K562 (cell line): ENCODE results near the gene SAMD15. TPM values are rescaled to one million over a fixed set of nuclear protein-coding genes. Genes with fewer than 3 reads are reported as not detected.

Experiments
- AFF4 ChIP-seq: sonication (generic); formaldehyde crosslinking; IDR thresholded peaks from 2 replicates; pipeline ENCODE4 v1.8.0; 2023; ENCODE audit warnings: mild to moderate bottlenecking, missing genetic modification reagents
- BCOR ChIP-seq: fragments of 450-650 bp; IDR thresholded peaks from 2 replicates; pipeline ENCODE4 v1.6.1; 2016
- BMI1 ChIP-seq: fragments of 150-350 bp; IDR thresholded peaks from 2 replicates; pipeline ENCODE4 v1.6.1; 2014; ENCODE audit warnings: low read length
- CAMTA2 ChIP-seq: fragments of 250-450 bp; sonication (Bioruptor Pico); conservative IDR thresholded peaks from 2 replicates; pipeline ENCODE4 v1.5.1; 2022
- CREB1 ChIP-seq, 2 experiments: sonication (generic) in 1 of 2; formaldehyde crosslinking in 1 of 2; IDR thresholded peaks; 2 replicates each; pipeline versions ENCODE4 v1.6.1 to v1.8.0; 2012 to 2022; ENCODE audit warnings: inconsistent platforms in 1 of 2, mild to moderate bottlenecking in 1 of 2, missing genetic modification reagents in 1 of 2, moderate library complexity in 1 of 2
- CREBBP ChIP-seq: IDR thresholded peaks from one replicate; pipeline ENCODE4 v1.6.1; 2012; ENCODE audit warnings: low read depth, mild to moderate bottlenecking, control low read depth, inconsistent platforms, low read length
- ERF ChIP-seq: fragments of 450-650 bp; formaldehyde crosslinking; IDR thresholded peaks from 2 replicates; pipeline ENCODE4 v1.4.0; 2020; ENCODE audit warnings: mild to moderate bottlenecking, mixed read lengths
- ESRRA ChIP-seq: fragments of 450-650 bp; IDR thresholded peaks from 2 replicates; pipeline ENCODE4 v1.6.1; 2014; ENCODE audit warnings: low read depth, mild to moderate bottlenecking, moderate library complexity, borderline replicate concordance
- HEY1 ChIP-seq: fragments of 250-450 bp; sonication (Bioruptor Pico); IDR thresholded peaks from 2 replicates; pipeline ENCODE4 v1.5.0; 2020; ENCODE audit warnings: mild to moderate bottlenecking, moderate library complexity, borderline replicate concordance
- L3MBTL2 ChIP-seq: fragments of 450-650 bp; IDR thresholded peaks from 2 replicates; pipeline ENCODE4 v1.6.1; 2016; ENCODE audit warnings: mild to moderate bottlenecking, moderate library complexity
- RBBP5 ChIP-seq: fragments of 200-600 bp; sonication (generic); IDR thresholded peaks from 2 replicates; pipeline ENCODE4 v1.6.1; 2012; ENCODE audit warnings: borderline replicate concordance, mild to moderate bottlenecking, low read length, control low read depth, inconsistent platforms; ENCODE audit not compliant: insufficient read depth, poor library complexity, severe bottlenecking
- SAFB2 ChIP-seq: fragments of 200-400 bp; formaldehyde crosslinking; IDR thresholded peaks from 2 replicates; pipeline ENCODE4 v1.6.1; 2018; ENCODE audit warnings: borderline replicate concordance, low read length, low read depth, moderate library complexity; ENCODE audit not compliant: severe bottlenecking
- SMARCA4 ChIP-seq: fragments of 450-650 bp; IDR thresholded peaks from 2 replicates; pipeline ENCODE4 v1.6.1; 2016
- TCFL5 ChIP-seq: fragments of 250-450 bp; sonication (Bioruptor Pico); conservative IDR thresholded peaks from 2 replicates; pipeline ENCODE4 v1.6.1; 2021; ENCODE audit warnings: mild to moderate bottlenecking, moderate library complexity, matching md5 sums
- U2AF1 ChIP-seq: fragments of 200-400 bp; formaldehyde crosslinking; optimal IDR thresholded peaks from 2 replicates; pipeline ENCODE3; 2017; ENCODE audit warnings: mild to moderate bottlenecking, low read depth, low read length, moderate library complexity
- ZBTB7A ChIP-seq: IDR thresholded peaks from 2 replicates; pipeline ENCODE4 v1.6.1; 2011; ENCODE audit warnings: low read depth, mild to moderate bottlenecking, low read length, moderate library complexity, borderline replicate concordance; ENCODE audit not compliant: control insufficient read depth
- ZFPM2 ChIP-seq: fragments of 250-450 bp; sonication (Bioruptor Pico); IDR thresholded peaks from 2 replicates; pipeline ENCODE4 v1.5.1; 2022; ENCODE audit warnings: mild to moderate bottlenecking
- ZNF274 ChIP-seq: IDR thresholded peaks from 2 replicates; pipeline ENCODE4 v1.6.1; 2011; ENCODE audit warnings: low read depth, mild to moderate bottlenecking, low read length, moderate library complexity, borderline replicate concordance
- ZNF3 ChIP-seq: fragments of 250-450 bp; sonication (Bioruptor Pico); IDR thresholded peaks from 2 replicates; pipeline ENCODE4 v1.5.0; 2021; ENCODE audit warnings: mild to moderate bottlenecking, moderate library complexity
- ZNF644 ChIP-seq: fragments of 200-800 bp; sonication (Bioruptor generic); IDR thresholded peaks from 2 replicates; pipeline ENCODE4 v1.6.1; 2016; ENCODE audit warnings: low read depth, missing genetic modification characterization, missing compliant biosample characterization
- ZNF766 ChIP-seq: fragments of 200-800 bp; sonication (Bioruptor generic); conservative IDR thresholded peaks from 2 replicates; pipeline ENCODE4 v1.6.1; 2016; ENCODE audit warnings: missing genetic modification characterization, missing compliant biosample characterization
- polyA plus RNA-seq, 8 experiments: library from polyadenylated mRNA; depleted of rRNA in 4 of 8; stranded (reverse) in 5 of 8; unstranded in 3 of 8; fragments of >200 nt; fragmentation: Nextera tagmentation in 2 of 8; fragmentation: Illumina TruSeq in 1 of 8; extraction: Ambion mirVana in 2 of 8; extraction: Trizol in 1 of 8; gene quantifications; 2 replicates each; pipeline versions ENCODE4 v1.2.1 to v1.2.3, GENCODE V29; 2011 to 2014; ENCODE audit warnings: inconsistent platforms in 1 of 8, missing spikeins in 1 of 8
- total RNA-seq, 7 experiments: library from RNA; depleted of rRNA in 6 of 7; stranded (reverse); fragments of >200 nt in 6 of 7; fragmentation: Illumina TruSeq in 2 of 7; extraction: Trizol in 2 of 7; gene quantifications; 2 replicates each; pipeline versions ENCODE4 v1.2.1 to v1.2.3, GENCODE V29; 2011 to 2021; ENCODE audit warnings: low replicate concordance in 1 of 7
- TF ChIP-seq, protein P1 (sequence below): sonication (generic); formaldehyde crosslinking; IDR thresholded peaks from 2 replicates; pipeline ENCODE4 v1.8.1; 2023; ENCODE audit warnings: mild to moderate bottlenecking, missing genetic modification reagents, moderate library complexity
- TF ChIP-seq, protein P2 (sequence below): fragments of 450-650 bp; IDR thresholded peaks from 2 replicates; pipeline ENCODE4 v1.7.1; 2018; ENCODE audit warnings: mild to moderate bottlenecking, low read depth; ENCODE audit not compliant: partially characterized antibody

SAMD15 gene
- total and polyA plus RNA-seq, 9 of the 15 experiments (the other 6 are each of a cell fraction or from before 2014, with no cell fraction given): 0.18 to 0.54 (median 0.25) TPM

GRCh38 chr14:77409131-77409533 is 32.0 kb downstream of the SAMD15 start (continued):
- TF ChIP-seq ZNF644 (no peak), SAFB2 (no peak), ZFPM2 (no peak), BMI1 (no peak), ZNF766 (CRISPR knock-in tag) (peak; percentile 97), HEY1 (CRISPR knock-in tag) (no peak), ESRRA (no peak), L3MBTL2 (peak; percentile 41; the same call in 1 of the 2 replicates), ZNF274 (no peak), RBBP5 (no peak), ZNF3 (CRISPR knock-in tag) (no peak), BCOR (no peak), ZBTB7A (no peak), ERF (CRISPR knock-in tag) (no peak), TCFL5 (no peak), CAMTA2 (CRISPR knock-in tag) (no peak), CREBBP (no peak), SMARCA4 (peak; percentile 74), AFF4 (no peak), U2AF1 (no peak), CREB1 (IDR thresholded peaks at IDR 0.05) (no peak), CREB1 (CRISPR knock-in tag; IDR thresholded peaks at IDR 0.05) (no peak)
- TF ChIP-seq, protein P1, sequence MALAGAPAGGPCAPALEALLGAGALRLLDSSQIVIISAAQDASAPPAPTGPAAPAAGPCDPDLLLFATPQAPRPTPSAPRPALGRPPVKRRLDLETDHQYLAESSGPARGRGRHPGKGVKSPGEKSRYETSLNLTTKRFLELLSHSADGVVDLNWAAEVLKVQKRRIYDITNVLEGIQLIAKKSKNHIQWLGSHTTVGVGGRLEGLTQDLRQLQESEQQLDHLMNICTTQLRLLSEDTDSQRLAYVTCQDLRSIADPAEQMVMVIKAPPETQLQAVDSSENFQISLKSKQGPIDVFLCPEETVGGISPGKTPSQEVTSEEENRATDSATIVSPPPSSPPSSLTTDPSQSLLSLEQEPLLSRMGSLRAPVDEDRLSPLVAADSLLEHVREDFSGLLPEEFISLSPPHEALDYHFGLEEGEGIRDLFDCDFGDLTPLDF (CRISPR knock-in tag): no peak
- TF ChIP-seq, protein P2, sequence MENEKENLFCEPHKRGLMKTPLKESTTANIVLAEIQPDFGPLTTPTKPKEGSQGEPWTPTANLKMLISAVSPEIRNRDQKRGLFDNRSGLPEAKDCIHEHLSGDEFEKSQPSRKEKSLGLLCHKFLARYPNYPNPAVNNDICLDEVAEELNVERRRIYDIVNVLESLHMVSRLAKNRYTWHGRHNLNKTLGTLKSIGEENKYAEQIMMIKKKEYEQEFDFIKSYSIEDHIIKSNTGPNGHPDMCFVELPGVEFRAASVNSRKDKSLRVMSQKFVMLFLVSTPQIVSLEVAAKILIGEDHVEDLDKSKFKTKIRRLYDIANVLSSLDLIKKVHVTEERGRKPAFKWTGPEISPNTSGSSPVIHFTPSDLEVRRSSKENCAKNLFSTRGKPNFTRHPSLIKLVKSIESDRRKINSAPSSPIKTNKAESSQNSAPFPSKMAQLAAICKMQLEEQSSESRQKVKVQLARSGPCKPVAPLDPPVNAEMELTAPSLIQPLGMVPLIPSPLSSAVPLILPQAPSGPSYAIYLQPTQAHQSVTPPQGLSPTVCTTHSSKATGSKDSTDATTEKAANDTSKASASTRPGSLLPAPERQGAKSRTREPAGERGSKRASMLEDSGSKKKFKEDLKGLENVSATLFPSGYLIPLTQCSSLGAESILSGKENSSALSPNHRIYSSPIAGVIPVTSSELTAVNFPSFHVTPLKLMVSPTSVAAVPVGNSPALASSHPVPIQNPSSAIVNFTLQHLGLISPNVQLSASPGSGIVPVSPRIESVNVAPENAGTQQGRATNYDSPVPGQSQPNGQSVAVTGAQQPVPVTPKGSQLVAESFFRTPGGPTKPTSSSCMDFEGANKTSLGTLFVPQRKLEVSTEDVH: no peak
